HG02840 (cell line): ENCODE data around the gene SRGAP2B.
"Not testable (repeated sequence)": the region's sequence is repeated elsewhere in the genome, so short reads cannot be mapped to it uniquely, and the experiment has no call there.

Experiments used
- ATAC-seq: cut with Tn5 transposase; IDR thresholded peaks from one replicate; pipeline ENCODE4 v1.9.1; 2021; ENCODE audit warnings: mild to moderate bottlenecking, moderate library complexity, moderate number of reproducible peaks; ENCODE audit not compliant: unreplicated experiment, low FRiP score

SRGAP2B gene

GRCh38 chr1:144961604-144962583 is 133.2 kb downstream of the SRGAP2B start:
- ATAC-seq = not testable (repeated sequence)

DNA sequence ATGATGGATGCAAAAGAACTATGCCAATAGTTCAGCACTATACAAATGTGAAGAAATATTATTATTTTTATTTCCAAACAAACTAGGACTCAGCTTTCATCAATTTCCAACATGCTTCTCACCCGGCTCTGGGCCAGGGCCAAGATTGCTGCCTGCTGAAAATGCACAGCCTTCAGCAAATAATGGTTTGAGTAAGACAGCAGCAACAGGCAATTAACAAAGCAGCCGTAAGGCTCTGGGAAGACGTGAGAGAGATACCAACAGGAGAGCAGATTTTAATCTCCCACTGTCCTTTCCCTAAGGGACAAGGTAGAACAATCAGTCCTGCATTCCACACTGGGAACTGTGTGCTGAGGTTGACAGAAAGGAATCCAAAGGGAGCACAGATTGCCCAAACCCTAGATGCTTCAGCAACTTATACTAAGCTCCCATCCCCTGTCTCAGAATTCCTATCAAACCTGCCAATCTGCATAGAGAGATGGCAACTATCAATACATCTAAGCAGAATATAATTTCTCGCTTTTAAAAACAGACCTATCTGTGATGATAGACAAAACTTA is 134.1 kb downstream of the SRGAP2B start:
- ATAC-seq = not testable (repeated sequence)

DNA sequence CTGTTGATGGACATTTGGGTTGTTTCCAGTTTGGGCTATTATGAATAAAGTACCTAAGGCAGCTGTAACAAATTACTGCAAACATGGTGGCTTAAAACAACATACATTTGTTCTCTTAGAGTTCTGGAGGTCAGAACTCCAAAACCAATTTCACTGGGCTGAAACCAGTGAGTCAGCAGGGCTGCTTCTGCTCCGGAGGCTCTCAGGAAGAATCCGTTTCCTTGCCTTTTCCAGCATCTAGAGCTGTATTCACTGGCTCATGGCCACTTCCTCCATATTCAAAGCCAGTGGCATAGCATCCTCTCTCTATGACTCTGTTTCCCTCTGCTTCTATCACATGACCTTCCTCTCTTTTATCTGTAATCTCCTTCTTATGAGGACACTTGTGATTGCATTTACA is 146.7 kb downstream of the SRGAP2B start:
- ATAC-seq = not testable (repeated sequence)

DNA sequence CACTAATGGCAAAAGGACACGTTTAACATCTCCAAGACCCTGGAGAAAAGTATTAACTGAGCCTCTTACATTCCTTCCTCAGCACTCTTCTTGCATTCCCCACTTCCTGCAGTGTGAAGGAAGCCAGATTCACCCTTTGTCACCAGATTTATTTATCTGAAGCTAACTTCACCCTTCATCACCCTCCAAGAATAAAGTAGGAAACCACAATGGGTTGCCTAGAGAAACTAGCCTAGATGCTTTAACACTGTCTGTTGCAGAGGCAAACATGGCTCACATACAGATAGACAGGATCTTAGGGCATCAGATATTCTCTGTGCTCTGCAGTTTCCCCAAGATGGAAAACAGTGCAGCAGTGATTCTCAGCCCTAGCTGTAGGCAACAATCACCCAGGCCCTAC is 147.6 kb downstream of the SRGAP2B start:
- not testable (repeated sequence) for ATAC-seq

DNA sequence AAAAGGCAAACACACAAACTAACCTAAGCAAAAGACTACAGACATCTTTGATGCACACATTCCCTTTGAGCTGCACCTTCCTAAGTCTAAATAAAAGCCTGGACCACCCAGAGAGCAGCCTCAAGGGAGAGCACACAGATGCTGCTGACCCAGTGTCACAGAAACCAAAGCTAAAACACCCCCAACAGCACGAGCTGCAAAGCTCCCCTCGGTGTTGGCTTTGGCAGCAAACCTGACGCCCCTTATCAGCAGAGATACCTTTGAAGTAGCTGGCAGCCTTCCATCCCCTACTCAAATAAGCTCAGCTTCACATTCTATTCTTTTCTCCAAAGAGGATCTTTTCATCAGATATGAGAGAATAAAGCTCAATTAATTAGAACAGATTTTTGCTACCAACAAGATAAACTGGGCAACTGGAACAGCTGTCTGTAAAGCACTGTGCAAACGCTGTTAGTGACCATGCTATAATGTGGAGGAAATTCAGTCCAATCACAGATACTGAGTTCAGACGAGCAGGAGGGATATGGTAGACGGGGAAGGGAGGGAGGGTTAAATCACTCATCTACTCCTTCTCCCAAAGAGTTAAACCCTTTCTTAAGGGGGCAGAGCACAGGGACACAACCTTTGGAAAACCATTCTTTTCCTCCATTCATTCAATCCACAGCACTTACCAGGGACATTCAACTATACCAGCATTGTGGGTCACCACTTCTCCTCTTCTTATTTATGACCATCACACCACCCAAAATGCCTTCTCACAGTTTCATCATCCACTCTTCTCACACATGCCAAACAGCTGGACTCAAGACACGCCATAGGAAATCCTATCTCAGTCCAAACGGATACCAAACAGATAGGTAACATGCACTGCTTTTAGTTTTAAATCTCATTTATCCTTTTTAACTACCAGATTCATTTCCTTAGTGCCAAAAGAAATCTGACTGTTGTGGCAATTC is 148.3 kb downstream of the SRGAP2B start:
- ATAC-seq = not testable (repeated sequence)

GRCh38 chr1:144941710-144942109 is 153.4 kb downstream of the SRGAP2B start:
- not testable (repeated sequence) for ATAC-seq

GRCh38 chr1:144940054-144940453 is 155.1 kb downstream of the SRGAP2B start:
- ATAC-seq = not testable (repeated sequence)

- not testable (repeated sequence) for ATAC-seq
Observed at GRCh38 chr1:144938627-144939026, 156.5 kb downstream of the SRGAP2B start.

- not testable (repeated sequence) for ATAC-seq
Observed at GRCh38 chr1:144936186-144936732, 158.9 kb downstream of the SRGAP2B start.

DNA sequence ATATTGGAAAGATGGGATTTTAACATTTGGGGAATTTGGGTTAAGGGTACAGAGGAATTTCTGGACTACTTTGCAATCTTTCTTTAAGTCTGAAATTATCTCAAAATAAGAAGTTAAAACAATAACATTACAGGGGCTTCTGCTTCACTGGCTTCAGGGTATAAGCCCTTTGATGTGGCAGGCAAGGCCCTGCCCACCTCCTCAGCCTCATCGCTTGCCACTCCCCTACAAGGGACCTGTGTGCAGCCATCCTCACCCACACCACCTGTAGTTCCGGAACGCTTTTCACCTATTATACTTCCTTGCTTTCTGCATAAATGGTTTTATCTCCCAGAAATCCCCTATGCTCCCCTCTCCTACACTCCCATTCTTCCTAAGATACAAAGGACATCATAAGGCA is 159.8 kb downstream of the SRGAP2B start:
- not testable (repeated sequence) for ATAC-seq

GRCh38 chr1:144933014-144933413 is 162.1 kb downstream of the SRGAP2B start:
- ATAC-seq = not testable (repeated sequence)

GRCh38 chr1:144932153-144932552 is 163.0 kb downstream of the SRGAP2B start:
- not testable (repeated sequence) for ATAC-seq

DNA sequence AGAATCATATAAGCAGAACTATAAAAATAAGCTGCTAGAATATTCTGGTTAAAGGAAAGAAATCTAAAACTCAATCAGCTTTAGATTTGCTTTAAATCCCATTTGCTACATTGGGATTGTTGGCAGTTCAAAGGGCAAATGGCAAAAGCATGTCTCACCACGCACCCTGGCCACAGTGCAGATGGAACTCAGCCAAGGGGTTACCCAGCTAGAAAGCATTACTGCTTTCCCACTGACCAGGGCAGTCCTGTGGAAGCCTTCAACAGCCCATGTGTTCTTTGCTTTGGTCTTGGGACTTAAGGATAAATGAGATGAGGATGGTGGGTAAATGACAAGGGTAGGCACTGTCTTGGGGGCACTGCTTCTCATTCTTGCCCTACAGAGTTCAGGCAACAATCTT is 163.6 kb downstream of the SRGAP2B start:
- not testable (repeated sequence) for ATAC-seq

- ATAC-seq = not testable (repeated sequence)
Observed at GRCh38 chr1:144930085-144930777, 164.9 kb downstream of the SRGAP2B start.

DNA sequence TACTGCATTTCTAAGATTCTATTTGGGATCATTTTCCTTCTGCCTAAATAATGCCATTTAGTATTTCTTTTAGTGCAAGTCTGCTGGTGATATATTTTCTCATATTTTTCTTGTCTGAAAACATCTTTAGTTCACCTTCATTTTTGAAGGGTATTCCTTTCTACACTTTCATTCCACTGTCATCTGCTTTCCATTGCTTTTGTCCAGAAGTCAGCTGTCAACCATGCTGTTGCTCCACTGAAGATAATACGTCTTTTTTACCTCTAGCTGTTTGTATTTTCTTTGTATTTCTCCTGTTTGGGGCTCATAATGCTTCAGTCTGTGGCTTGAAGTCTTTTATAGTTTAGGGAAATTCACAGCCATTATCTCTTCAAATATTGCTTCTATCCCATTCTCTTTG is 167.8 kb downstream of the SRGAP2B start:
- not testable (repeated sequence) for ATAC-seq

DNA sequence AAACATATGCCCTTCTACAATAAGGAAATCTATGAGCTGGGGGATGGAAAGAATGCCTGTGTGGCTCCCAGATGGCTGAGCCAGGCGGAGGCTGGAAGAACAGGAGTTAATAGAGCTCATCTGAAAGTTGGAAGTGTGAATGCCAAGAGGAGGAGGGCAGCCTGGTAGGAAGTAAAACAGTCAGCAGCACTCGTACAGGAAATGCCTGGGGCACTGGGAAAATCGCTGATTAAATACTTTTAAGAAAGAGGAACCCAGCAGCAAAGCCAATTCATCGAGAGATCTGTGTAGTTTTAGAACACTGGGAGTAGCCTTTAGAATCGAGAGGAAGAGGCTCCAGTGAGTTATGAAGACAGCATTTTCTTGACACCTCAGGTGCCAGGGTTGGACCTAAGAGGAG is 171.5 kb downstream of the SRGAP2B start:
- ATAC-seq = not testable (repeated sequence)

GRCh38 chr1:144922785-144923184 is 172.3 kb downstream of the SRGAP2B start:
- ATAC-seq = not testable (repeated sequence)

DNA sequence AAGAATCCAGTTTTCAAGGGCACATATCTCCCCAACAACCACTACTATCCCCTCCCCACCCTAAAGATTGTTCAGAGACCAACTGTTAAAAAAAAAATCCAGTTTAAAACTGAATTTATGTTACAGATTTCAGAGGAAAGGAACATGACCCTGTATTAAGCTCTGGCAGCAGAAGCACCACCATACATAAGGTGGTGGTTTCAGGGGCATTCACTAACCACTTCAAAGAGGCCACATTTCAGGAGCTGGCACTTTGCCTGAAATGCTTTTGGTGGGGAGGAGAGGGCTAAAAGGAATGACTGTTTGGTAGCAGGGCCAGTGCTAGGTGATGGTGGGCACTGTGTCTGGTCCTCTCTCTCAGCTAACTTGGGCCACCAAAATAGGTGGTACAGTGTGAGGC is 176.0 kb downstream of the SRGAP2B start:
- not testable (repeated sequence) for ATAC-seq

DNA sequence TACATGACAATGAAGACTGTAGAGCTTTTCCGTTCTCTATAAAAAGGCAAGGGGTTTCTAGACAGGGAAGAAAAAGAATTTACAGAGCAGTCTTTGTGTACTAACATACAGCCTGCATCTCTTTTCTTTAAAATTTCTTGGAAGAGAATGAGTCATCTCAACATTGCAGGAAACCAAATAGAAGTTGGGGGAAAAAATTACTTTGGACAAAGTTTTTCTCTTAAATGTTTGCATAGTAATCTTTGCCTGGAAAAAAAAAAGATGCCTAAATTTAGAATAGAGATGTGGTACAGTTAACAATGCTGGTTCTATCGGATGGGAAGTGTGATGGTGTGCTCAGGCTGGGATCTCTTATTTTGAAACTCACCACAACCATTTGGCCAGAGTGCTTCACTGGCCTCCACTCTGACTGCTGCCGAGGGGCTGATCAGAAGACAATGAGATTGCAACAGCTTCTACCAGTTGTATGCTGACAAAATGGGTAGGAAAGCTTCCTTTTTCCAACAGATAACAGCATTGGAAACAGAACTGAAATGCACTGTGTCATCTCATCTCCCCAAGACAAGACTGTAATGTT is 177.0 kb downstream of the SRGAP2B start:
- not testable (repeated sequence) for ATAC-seq
